ENCODE results near the gene GJA3. TPM values are rescaled to one million over a fixed set of nuclear protein-coding genes. Genes with fewer than 3 reads are reported as not detected.
"Not testable (repeated sequence)": the region's sequence is repeated elsewhere in the genome, so short reads cannot be mapped to it uniquely, and the experiment has no call there.

Gene GJA3
- total RNA-seq, 1 experiment from 2014 or later: 0.15 TPM

DNA sequence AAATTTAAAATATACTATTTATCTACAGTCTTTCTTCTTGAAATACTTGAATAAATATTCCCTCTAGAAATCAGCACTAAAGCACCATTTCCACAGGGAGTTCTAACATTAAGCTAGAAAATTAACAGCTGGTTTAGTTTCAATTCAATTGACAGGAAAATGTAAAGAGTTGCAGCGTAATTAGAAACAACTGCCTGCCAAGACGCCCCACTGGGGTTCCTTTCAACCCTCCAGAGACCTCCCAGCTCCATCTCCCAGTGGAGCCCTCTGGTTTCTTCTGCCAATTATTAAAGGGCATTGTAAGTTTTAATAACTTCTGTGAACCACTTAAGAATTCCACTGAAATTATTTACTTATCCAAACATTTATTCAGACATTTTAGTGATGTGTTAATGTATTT is 4.2 kb downstream of the GJA3 start:
- intact Hi-C loops (cut with micrococcal nuclease; ENCODE audit: unreplicated experiment): no loop called here
- no peak for TF ChIP-seq EZH2 (IDR thresholded peaks at IDR 0.05; ENCODE audit: low read depth)
- TF ChIP-seq, protein P1, sequence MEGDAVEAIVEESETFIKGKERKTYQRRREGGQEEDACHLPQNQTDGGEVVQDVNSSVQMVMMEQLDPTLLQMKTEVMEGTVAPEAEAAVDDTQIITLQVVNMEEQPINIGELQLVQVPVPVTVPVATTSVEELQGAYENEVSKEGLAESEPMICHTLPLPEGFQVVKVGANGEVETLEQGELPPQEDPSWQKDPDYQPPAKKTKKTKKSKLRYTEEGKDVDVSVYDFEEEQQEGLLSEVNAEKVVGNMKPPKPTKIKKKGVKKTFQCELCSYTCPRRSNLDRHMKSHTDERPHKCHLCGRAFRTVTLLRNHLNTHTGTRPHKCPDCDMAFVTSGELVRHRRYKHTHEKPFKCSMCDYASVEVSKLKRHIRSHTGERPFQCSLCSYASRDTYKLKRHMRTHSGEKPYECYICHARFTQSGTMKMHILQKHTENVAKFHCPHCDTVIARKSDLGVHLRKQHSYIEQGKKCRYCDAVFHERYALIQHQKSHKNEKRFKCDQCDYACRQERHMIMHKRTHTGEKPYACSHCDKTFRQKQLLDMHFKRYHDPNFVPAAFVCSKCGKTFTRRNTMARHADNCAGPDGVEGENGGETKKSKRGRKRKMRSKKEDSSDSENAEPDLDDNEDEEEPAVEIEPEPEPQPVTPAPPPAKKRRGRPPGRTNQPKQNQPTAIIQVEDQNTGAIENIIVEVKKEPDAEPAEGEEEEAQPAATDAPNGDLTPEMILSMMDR (conservative IDR thresholded peaks at IDR 0.05): no peak
- Histone ChIP-seq H3K27ac (no peak overlapping the region), H3K9me3 (ENCODE audit: insufficient read depth, low read depth) (no peaks in the 10 kb centered on the region), H3K27me3 (ENCODE audit: insufficient read depth, low read depth) (peaks cover 10% of the 10 kb centered on the region; the same call in 1 of the 2 replicates), H3K36me3 (ENCODE audit: low read depth) (no peaks in the 10 kb centered on the region), H3K4me3 (no peak overlapping the region), H2AFZ (no peak overlapping the region), H3K79me2 (ENCODE audit: low read depth) (no peaks in the 10 kb centered on the region), H3K9me2 (ENCODE audit: insufficient read depth) (no peaks in the 10 kb centered on the region), H4K20me1 (ENCODE audit: insufficient read depth) (no peaks in the 10 kb centered on the region), H3F3A (ENCODE audit: insufficient read depth, low read depth) (no peaks in the 10 kb centered on the region), H3K4me2 (no peak overlapping the region), H3K4me1 (replicated peaks; ENCODE audit: insufficient read depth) (peaks cover 4% of the 10 kb centered on the region; the same call in 1 of the 2 replicates)
- BruUV-seq (replicated peaks): no TSS peak
- ChIA-PET CTCF (no interaction called here), POLR2A (ENCODE audit: unreplicated experiment) (no interaction called here)
- DNase-seq: no peak

- H3K27ac ChIP-seq; POLR2A ChIA-PET (ENCODE audit: unreplicated experiment); H3K4me1 ChIP-seq (replicated peaks; ENCODE audit: insufficient read depth); intact Hi-C loops (cut with micrococcal nuclease; ENCODE audit: unreplicated experiment); H3K9me2 ChIP-seq (ENCODE audit: insufficient read depth); DNase-seq; H3K36me3 ChIP-seq (ENCODE audit: low read depth); H4K20me1 ChIP-seq (ENCODE audit: insufficient read depth); BruUV-seq (replicated peaks); H3K79me2 ChIP-seq (ENCODE audit: low read depth); CTCF ChIA-PET; H2AFZ ChIP-seq; H3K27me3 ChIP-seq (ENCODE audit: insufficient read depth, low read depth); H3K4me2 ChIP-seq; H3K4me3 ChIP-seq; H3F3A ChIP-seq (ENCODE audit: insufficient read depth, low read depth); H3K9me3 ChIP-seq (ENCODE audit: insufficient read depth, low read depth): not testable (repeated sequence)
These were observed 7.6 kb downstream of the GJA3 start for GRCh38 chr13:20153290-20153689.

DNA sequence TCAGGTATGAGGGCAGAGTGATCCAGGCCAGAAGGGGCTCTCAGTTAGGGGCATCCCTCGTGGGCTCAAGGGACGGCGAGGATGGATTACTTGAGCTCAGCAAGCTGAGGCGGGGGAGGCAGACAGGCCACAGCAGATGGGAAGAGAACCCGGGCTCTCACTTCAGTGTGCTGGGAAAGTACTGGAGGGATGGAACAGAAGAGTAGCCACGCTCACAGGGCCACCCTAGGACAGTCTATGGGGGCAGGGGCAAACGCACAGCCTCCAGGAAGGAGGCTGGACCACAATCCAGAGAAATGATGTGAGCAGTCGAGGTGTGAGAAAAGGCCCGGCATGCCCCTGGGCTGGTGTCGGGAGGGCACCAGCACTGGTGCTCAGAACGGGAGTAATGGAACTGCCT is 9.2 kb downstream of the GJA3 start:
- Histone ChIP-seq H3K4me2 (no peak overlapping the region), H2AFZ (no peak overlapping the region), H4K20me1 (ENCODE audit: insufficient read depth) (no peaks in the 10 kb centered on the region), H3K9me2 (ENCODE audit: insufficient read depth) (no peaks in the 10 kb centered on the region), H3K9me3 (ENCODE audit: insufficient read depth, low read depth) (no peaks in the 10 kb centered on the region), H3F3A (ENCODE audit: insufficient read depth, low read depth) (no peaks in the 10 kb centered on the region), H3K79me2 (ENCODE audit: low read depth) (no peaks in the 10 kb centered on the region), H3K36me3 (ENCODE audit: low read depth) (no peaks in the 10 kb centered on the region), H3K27me3 (ENCODE audit: insufficient read depth, low read depth) (no peaks in the 10 kb centered on the region), H3K27ac (no peak overlapping the region), H3K4me3 (no peak overlapping the region), H3K4me1 (replicated peaks; ENCODE audit: insufficient read depth) (no peaks in the 10 kb centered on the region)
- ChIA-PET POLR2A (ENCODE audit: unreplicated experiment) (interaction anchor here (0.5 kb wide), 1 partner anchor 8 kb away, joined by 5 read pairs; no protein-coding TSS in a partner anchor), CTCF (no interaction called here)
- no peak for TF ChIP-seq EZH2 (IDR thresholded peaks at IDR 0.05; ENCODE audit: low read depth)
- TF ChIP-seq, protein P1 (conservative IDR thresholded peaks at IDR 0.05): no peak
- intact Hi-C loops (cut with micrococcal nuclease; ENCODE audit: unreplicated experiment): no loop called here
- no peak for DNase-seq
- BruUV-seq (replicated peaks): no TSS peak

DNA sequence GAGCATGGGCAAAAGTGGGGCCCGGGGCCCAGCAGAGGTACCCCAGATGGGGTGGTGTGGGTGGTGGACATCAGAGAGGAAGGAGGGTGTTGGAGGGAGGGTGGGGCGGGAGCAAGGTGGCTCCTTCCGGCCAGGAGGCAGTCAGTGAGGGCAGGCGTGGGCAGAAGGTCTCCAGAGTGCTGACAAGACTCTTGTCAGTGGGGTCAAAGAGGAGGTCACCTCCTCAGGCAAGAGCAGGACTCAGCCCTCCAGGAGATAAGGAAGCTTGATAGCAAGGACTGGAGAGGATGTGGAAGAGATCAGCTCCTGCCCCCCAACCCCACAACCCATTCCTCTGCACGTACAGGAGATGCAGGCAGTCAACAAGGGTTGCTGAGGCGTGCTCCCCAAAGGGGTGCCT is 9.8 kb downstream of the GJA3 start:
- CTCF ChIA-PET: no interaction called here
- no peak overlapping the region for H2AFZ ChIP-seq
- H3F3A ChIP-seq (ENCODE audit: insufficient read depth, low read depth): no peaks in the 10 kb centered on the region
- intact Hi-C loops (cut with micrococcal nuclease; ENCODE audit: unreplicated experiment): no loop called here
- POLR2A ChIA-PET (ENCODE audit: unreplicated experiment): no interaction called here
- no peaks in the 10 kb centered on the region for H3K36me3 ChIP-seq (ENCODE audit: low read depth)
- no peak overlapping the region for H3K4me2 ChIP-seq
- no peak for TF ChIP-seq EZH2 (IDR thresholded peaks at IDR 0.05; ENCODE audit: low read depth)
- TF ChIP-seq, protein P1 (conservative IDR thresholded peaks at IDR 0.05): no peak
- no peaks in the 10 kb centered on the region for H3K9me2 ChIP-seq (ENCODE audit: insufficient read depth)
- H3K27ac ChIP-seq: no peak overlapping the region
- H3K79me2 ChIP-seq (ENCODE audit: low read depth): no peaks in the 10 kb centered on the region
- H4K20me1 ChIP-seq (ENCODE audit: insufficient read depth): no peaks in the 10 kb centered on the region
- H3K9me3 ChIP-seq (ENCODE audit: insufficient read depth, low read depth): no peaks in the 10 kb centered on the region
- H3K4me3 ChIP-seq: no peak overlapping the region
- no peaks in the 10 kb centered on the region for H3K27me3 ChIP-seq (ENCODE audit: insufficient read depth, low read depth)
- no peak for DNase-seq
- no peaks in the 10 kb centered on the region for H3K4me1 ChIP-seq (replicated peaks; ENCODE audit: insufficient read depth)
- no TSS peak for BruUV-seq (replicated peaks)

Data from PC-9 (cell line).